OCI-LY7 (cell line): ENCODE results near the gene ZNF436. TPM values are rescaled to one million over a fixed set of nuclear protein-coding genes. Genes with fewer than 3 reads are reported as not detected.
A peak's percentile ranks its signal among the peaks of the same experiment; 100 is the strongest.

Experiments used
- BruUV-seq: library from RNA; stranded (reverse); fragments of 400-500 nt; replicated peaks from 2 replicates; lab custom pipeline; 2021; lab: Mats Ljungman, UMichigan
- CTCF ChIA-PET: fragments of 300-600 bp; sonication (Branson Sonifier 250); formaldehyde crosslinking; loops from one replicate; lab custom pipeline; 2022; ENCODE audit warnings: antibody characterized with exemption; ENCODE audit not compliant: unreplicated experiment; lab: Charles Lee
- POLR2A ChIA-PET: fragments of 300-600 bp; sonication (Branson Sonifier 250); formaldehyde crosslinking; loops from one replicate; lab custom pipeline; 2022; ENCODE audit warnings: antibody characterized with exemption; lab: Charles Lee
- DNase-seq: peaks from one replicate; pipeline ENCODE4 v3.0.0-alpha.2; 2015; ENCODE audit warnings: low spot score
- H2AFZ ChIP-seq: fragments of 200-600 bp; sonication (generic), shearing (Covaris generic); 2 replicates; pipeline ENCODE4 v1.6.1; 2014; ENCODE audit warnings: mild to moderate bottlenecking, antibody characterized with exemption, low read length, moderate library complexity
- H3K27ac ChIP-seq: fragments of 200-600 bp; sonication (generic); 2 replicates; pipeline ENCODE4 v1.5.1; 2014; ENCODE audit warnings: mixed run types, low read depth, mild to moderate bottlenecking, moderate library complexity, low read length, inconsistent platforms; ENCODE audit not compliant: poor library complexity, severe bottlenecking
- H3K36me3 ChIP-seq: fragments of 200-600 bp; sonication (generic); 2 replicates; pipeline ENCODE4 v1.6.1; 2014; ENCODE audit warnings: mild to moderate bottlenecking, antibody characterized with exemption, low read length, moderate library complexity, mixed read lengths; ENCODE audit not compliant: insufficient read depth
- H3K4me1 ChIP-seq: fragments of 200-600 bp; sonication (generic); 2 replicates; pipeline ENCODE4 v1.5.1; 2014; ENCODE audit warnings: mild to moderate bottlenecking, low read length; ENCODE audit not compliant: insufficient read depth, poor library complexity, severe bottlenecking
- H3K4me2 ChIP-seq: fragments of 200-600 bp; sonication (generic); 2 replicates; pipeline ENCODE4 v1.6.1; 2014; ENCODE audit warnings: mild to moderate bottlenecking, low read length
- H3K4me3 ChIP-seq: fragments of 200-600 bp; sonication (generic); 2 replicates; pipeline ENCODE4 v1.5.1; 2014; ENCODE audit warnings: mild to moderate bottlenecking, low read depth, low read length; ENCODE audit not compliant: poor library complexity, severe bottlenecking
- H3K79me2 ChIP-seq: fragments of 200-600 bp; sonication (generic); 2 replicates; pipeline ENCODE4 v1.6.1; 2016; ENCODE audit warnings: low read depth, mild to moderate bottlenecking, low read length, moderate library complexity, mixed read lengths; ENCODE audit not compliant: insufficient read depth
- H3K9me2 ChIP-seq: fragments of 200-600 bp; sonication (generic); 2 replicates; pipeline ENCODE4 v1.6.1; 2016; ENCODE audit warnings: mild to moderate bottlenecking, low read length, mixed read lengths; ENCODE audit not compliant: insufficient read depth
- H3K9me3 ChIP-seq: fragments of 200-600 bp; sonication (generic); 2 replicates; pipeline ENCODE4 v1.6.1; 2014; ENCODE audit warnings: mild to moderate bottlenecking, mixed run types, low read length, mixed read lengths
- H4K20me1 ChIP-seq: fragments of 200-600 bp; sonication (generic); 2 replicates; pipeline ENCODE4 v1.6.1; 2014; ENCODE audit warnings: mild to moderate bottlenecking, antibody characterized with exemption, low read length, moderate library complexity, mixed read lengths; ENCODE audit not compliant: insufficient read depth
- CTCF ChIP-seq: fragments of 200-600 bp; sonication (generic); conservative IDR thresholded peaks from 2 replicates; pipeline ENCODE4 v1.5.1; 2014; ENCODE audit warnings: mild to moderate bottlenecking, antibody characterized with exemption, low read length, moderate library complexity, mixed read lengths
- EZH2phosphoT487 ChIP-seq: fragments of 200-600 bp; sonication (generic); IDR thresholded peaks from 2 replicates; pipeline ENCODE4 v1.6.1; 2018; ENCODE audit warnings: low read depth, borderline replicate concordance, mild to moderate bottlenecking, mixed run types, antibody characterized with exemption, low read length, moderate library complexity, mixed read lengths
- intact Hi-C: fragments of 100-400 bp; cut with micrococcal nuclease; formaldehyde crosslinking; loops from one replicate; pipeline ENCODE4 v1.10.0; 2022; ENCODE audit not compliant: unreplicated experiment
- total RNA-seq, 2 experiments: library from RNA; depleted of rRNA in 1 of 2; stranded (reverse); fragments of >200 nt in 1 of 2; shearing (Covaris generic) in 1 of 2; gene quantifications; 2 replicates each; pipeline ENCODE4 v1.2.3, GENCODE V29; 2014 to 2022

ZNF436 gene
- total RNA-seq, 2 experiments from 2014 or later, result 5.0 to 7.6 TPM

GRCh38 chr1:23352096-23352695, 17.4 kb downstream of the ZNF436 start:
- Histone ChIP-seq H3K4me1 (no peaks in the 10 kb centered on the region), H4K20me1 (no peaks in the 10 kb centered on the region), H3K27ac (no peak overlapping the region), H3K4me2 (no peak overlapping the region), H3K4me3 (no peak overlapping the region), H3K36me3 (no peaks in the 10 kb centered on the region), H3K9me3 (no peaks in the 10 kb centered on the region), H2AFZ (no peak overlapping the region), H3K9me2 (no peaks in the 10 kb centered on the region), H3K79me2 (no peaks in the 10 kb centered on the region)
- no peak for DNase-seq
- ChIA-PET CTCF (no interaction called here), POLR2A (no interaction called here)
- TF ChIP-seq EZH2phosphoT487 (no peak), CTCF (no peak)
- BruUV-seq, result no TSS peak
- intact Hi-C loops, result no loop called here

- peaks cover 29% of the 10 kb centered on the region for H3K36me3 ChIP-seq
- intact Hi-C loops, result no loop called here
- H3K4me3 ChIP-seq, result no peak overlapping the region
- no peak for DNase-seq
- ChIA-PET POLR2A (interaction anchor here (0.6 to 2.0 kb wide), 3 partner anchors 10 to 245 kb away, joined by 3 to 13 read pairs (median 3); partner anchors contain the start of gene ZNF436), CTCF (no interaction called here)
- H3K4me1 ChIP-seq, result peaks cover 17% of the 10 kb centered on the region
- BruUV-seq, result no TSS peak
- no peak overlapping the region for H3K4me2 ChIP-seq
- peaks cover 32% of the 10 kb centered on the region for H3K79me2 ChIP-seq
- no peak overlapping the region for H2AFZ ChIP-seq
- H4K20me1 ChIP-seq, result peaks cover 25% of the 10 kb centered on the region
- no peak for TF ChIP-seq CTCF
- TF ChIP-seq EZH2phosphoT487, result no peak
- no peaks in the 10 kb centered on the region for H3K9me2 ChIP-seq
- no peaks in the 10 kb centered on the region for H3K9me3 ChIP-seq
- H3K27ac ChIP-seq, result no peak overlapping the region
Observed at GRCh38 chr1:23345920-23346319, 23.7 kb downstream of the ZNF436 start.

- Histone ChIP-seq H4K20me1 (peaks cover 34% of the 10 kb centered on the region), H3K4me1 (peaks cover 26% of the 10 kb centered on the region), H3K4me2 (peak overlapping the region; percentile 70), H3K9me2 (no peaks in the 10 kb centered on the region), H3K4me3 (peak overlapping the region; percentile 94), H3K79me2 (peaks cover 41% of the 10 kb centered on the region), H3K27ac (peak overlapping the region; percentile 47), H3K9me3 (no peaks in the 10 kb centered on the region), H3K36me3 (peaks cover 38% of the 10 kb centered on the region), H2AFZ (peak overlapping the region; percentile 37; the same call in 1 of the 2 replicates)
- no TSS peak for BruUV-seq
- POLR2A ChIA-PET, result interaction anchor here (0.5 to 2.0 kb wide), 5 partner anchors 17 to 1742 kb away, joined by 3 to 13 read pairs (median 3); partner anchors contain the start of gene ZNF436
- intact Hi-C loops, result loop anchor here (1.0 to 5.0 kb wide), 5 partner anchors 23 to 612 kb away; partner anchors contain the start of genes ASAP3, PNRC2 and RPL11
- no peak for DNase-seq
- TF ChIP-seq CTCF (no peak), EZH2phosphoT487 (no peak)
- CTCF ChIA-PET, result interaction anchor here (0.5 kb wide), 1 partner anchor 31 kb away, joined by 4 read pairs; no protein-coding TSS in a partner anchor
Observed at GRCh38 chr1:23344987-23345472, 24.6 kb downstream of the ZNF436 start.
